ENCODE results near the gene C1orf122.
"Not testable (repeated sequence)": the region's sequence is repeated elsewhere in the genome, so short reads cannot be mapped to it uniquely, and the experiment has no call there.

The C1orf122 gene

DNA sequence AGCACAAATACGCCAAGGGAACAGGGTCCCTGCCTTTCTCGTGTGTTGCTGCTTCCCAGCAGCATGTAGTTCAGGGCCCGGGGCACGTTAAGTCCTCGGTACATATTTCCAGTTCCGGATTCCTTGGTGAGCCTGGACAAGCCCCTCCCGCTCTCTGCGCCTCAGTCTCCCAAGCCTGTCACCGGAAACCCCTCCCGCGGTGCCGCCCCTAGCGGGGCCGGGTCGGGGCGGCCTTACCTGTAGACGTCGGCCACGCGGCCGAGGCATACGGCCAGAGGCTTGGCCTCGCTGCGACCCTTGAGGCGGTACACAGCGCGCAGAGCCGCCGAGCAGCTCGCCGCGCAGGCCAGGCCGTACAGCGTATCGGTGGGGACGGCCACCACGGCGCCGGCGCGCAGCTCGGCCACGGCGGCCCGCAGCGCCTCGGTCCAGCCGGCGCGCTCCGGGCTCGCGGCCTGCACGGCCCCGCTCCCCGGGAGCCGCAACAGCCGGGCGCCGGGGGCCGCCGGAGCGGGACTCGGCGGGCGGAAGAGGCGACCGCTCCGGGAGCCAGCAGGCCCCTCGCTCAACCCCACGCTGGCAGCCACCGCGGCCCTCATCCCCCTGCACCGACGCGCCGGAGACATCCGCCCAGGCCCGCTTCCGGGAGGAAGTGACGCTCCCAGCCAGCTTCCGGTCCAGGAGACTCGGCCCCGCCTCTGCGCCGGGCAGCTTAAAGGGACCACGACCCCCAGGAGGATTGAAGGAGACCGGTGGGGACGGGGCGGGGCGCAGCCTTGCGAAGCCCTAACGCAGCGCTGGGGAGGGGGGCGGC is at the start of gene C1orf122, which contains the start of gene YRDC:
C1orf122 (plus strand) TSS at position 236 of the 814 bp plus-strand sequence. CDS start 615 bp downstream, outside the sequence.
YRDC (minus strand) TSS at position 654 of the 814 bp plus-strand sequence; CDS start at position 626, 28 bp downstream.
- TF ChIP-seq ZNF274 (IDR thresholded peaks at IDR 0.05; ENCODE audit: low read depth, low read length) = no peak
- peak within 1 kb of the TSS; percentile 96 for H3K4me3 ChIP-seq (ENCODE audit: low read length)

DNA sequence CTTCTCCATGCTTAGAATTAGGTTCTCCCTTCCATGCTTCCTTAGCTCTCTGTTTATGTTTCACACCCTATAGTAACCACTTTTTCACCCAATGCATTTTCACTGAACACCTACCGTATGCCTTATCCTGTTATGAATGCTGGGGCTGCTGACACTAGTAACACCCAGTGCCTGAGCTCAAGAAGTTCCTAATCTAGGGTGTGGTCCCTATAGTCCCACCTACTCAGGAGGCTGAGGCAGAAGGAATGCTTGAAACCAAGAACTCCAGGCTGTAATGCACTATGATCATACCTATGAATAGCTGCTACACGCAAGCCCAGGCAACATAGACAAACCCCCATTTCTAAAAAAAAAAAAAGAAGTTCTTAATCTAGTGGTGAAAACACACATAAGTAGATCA is 48.1 kb upstream of the C1orf122 start:
- TF ChIP-seq ZNF274 (IDR thresholded peaks at IDR 0.05; ENCODE audit: low read depth, low read length) = no peak
- H3K4me3 ChIP-seq (ENCODE audit: low read length) = no peak overlapping the region

DNA sequence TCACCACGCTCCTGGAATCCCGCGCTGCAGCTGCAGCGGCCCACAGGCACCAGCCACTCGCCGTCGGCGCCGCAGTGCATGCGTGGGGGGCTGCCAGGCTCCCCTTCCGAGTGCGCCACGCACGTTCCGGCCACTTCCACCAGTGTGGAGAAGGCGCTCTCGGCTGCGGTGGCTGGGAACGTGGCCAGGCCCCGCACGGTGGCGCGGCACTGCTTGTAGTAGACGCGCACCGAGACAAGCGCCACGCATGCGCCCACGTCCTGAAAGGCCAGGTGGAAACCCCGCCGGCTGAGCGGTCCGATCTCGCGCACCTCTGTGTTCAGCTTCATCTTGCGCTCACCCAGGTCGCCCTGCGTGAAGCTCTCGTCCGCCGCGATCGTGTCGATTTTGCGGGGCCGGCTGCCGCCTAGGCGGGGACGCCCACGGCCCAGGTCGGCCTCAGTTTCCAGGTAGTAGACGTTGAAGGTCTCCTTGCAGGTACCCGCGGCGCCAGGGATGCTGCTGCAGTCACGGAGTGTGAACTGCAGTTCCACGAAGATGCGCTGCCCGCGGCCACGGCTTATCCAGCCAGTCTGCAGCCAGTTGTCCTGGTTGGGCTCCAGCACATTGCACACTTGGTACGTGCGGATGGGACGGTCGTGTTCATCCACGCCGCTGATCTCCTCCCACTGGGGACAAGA is 46.0 kb upstream of the C1orf122 start:
- H3K4me3 ChIP-seq (ENCODE audit: low read length) = no peak overlapping the region
- no peak for TF ChIP-seq ZNF274 (IDR thresholded peaks at IDR 0.05; ENCODE audit: low read depth, low read length)

DNA sequence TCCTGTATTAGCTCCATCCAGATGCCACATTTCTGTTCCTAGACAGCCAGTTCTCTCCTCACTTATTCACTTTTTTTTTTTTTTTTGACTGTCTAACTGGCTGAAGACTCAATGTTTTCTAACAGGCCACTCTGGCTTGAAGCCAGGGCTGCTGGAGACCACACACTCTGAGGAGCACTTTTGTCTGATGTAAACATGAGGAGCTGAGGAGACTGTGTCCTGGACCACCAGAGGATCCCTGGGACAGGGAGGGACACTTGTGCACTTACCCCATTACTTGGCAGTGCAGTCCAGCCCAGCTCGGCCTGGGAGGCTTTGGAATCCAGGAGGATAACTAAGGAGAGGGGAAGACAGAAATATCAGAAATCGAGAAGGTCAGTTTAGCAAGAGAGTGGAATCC is 45.1 kb upstream of the C1orf122 start:
- H3K4me3 ChIP-seq (ENCODE audit: low read length) = no peak overlapping the region
- TF ChIP-seq ZNF274 (IDR thresholded peaks at IDR 0.05; ENCODE audit: low read depth, low read length) = no peak

DNA sequence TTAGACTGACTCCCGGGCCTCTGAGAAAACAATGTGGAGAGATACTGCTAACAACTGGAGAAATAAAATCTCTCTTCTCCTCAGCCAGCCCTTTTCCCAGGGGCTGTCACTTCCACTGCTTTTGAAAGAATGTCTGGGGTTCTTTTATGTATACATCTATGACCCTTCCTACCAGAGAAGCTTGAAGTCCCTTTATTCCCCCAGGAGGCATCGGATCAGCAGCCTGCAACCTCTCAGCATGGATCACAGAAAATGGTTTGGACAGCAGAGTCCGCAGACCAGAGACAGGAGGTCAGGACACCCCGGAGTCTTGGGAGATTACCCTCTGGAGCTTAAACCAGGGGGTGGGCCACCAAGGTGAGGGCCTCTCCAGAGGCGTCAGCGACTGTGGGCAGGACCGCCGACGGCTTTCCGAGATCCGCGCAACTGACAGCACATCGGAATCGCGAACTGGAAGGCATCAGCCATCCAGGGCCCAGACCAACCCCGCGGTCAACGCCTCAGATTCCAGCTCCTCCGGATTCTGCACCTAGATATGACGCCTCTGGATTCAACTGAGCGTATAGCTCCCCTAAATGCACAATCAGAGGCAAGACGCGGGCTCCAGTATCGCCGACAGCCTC is 43.7 kb upstream of the C1orf122 start:
- no peak for TF ChIP-seq ZNF274 (IDR thresholded peaks at IDR 0.05; ENCODE audit: low read depth, low read length)
- H3K4me3 ChIP-seq (ENCODE audit: low read length) = no peak overlapping the region

DNA sequence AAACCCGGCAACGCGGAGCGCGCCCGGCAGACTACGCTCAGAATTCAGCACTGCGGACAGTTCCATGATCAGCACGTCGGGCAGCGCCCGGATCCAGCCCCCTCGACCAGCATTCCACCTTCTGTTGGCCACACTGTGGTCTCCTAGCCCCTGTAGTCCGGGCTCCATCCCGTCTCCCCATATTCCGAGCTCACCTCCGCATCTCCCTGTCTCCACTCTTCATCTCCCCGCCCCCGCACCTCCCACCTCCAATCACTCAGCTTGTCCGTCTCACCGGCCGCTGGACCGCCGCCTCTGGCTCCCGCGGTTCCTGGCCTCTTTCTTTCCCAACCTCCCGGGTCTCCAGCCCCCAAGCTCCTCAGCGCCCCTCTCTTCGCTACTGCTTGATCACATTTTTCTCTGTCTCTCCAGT is 43.2 kb upstream of the C1orf122 start:
- H3K4me3 ChIP-seq (ENCODE audit: low read length) = no peak overlapping the region
- no peak for TF ChIP-seq ZNF274 (IDR thresholded peaks at IDR 0.05; ENCODE audit: low read depth, low read length)

DNA sequence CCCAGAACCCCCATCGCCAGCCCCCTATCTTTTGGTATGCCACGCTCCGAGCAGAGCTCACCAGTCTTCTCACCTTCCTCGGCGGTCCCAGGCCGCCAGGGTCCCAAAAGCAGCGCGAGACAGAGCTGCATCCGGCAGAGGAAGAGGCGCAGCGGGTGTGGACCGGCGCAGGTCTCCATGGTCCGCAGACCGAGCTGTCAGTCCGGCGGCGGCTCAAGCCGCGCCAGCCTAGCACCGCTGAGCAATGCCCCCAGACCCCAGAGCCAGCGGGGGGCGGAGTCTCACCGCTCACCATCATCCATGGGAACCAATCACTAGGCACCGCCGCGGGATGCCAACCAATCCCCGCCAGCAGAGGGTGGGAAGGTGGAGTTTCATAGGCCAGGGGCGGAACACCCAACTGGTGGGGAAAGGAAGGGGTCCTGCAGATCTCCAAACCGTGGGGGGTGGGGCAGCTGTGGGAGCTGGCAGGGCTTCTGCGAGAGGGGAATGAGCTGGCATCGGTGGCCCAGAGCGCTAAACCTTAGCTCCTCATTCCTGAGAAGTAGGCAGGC is 42.6 kb upstream of the C1orf122 start, which contains the start of gene EPHA10:
EPHA10 (minus strand) TSS at position 233 of the 554 bp plus-strand sequence; CDS start at position 179, 54 bp downstream.
- H3K4me3 ChIP-seq (ENCODE audit: low read length) = no peak within 1 kb of the TSS
- TF ChIP-seq ZNF274 (IDR thresholded peaks at IDR 0.05; ENCODE audit: low read depth, low read length) = no peak

DNA sequence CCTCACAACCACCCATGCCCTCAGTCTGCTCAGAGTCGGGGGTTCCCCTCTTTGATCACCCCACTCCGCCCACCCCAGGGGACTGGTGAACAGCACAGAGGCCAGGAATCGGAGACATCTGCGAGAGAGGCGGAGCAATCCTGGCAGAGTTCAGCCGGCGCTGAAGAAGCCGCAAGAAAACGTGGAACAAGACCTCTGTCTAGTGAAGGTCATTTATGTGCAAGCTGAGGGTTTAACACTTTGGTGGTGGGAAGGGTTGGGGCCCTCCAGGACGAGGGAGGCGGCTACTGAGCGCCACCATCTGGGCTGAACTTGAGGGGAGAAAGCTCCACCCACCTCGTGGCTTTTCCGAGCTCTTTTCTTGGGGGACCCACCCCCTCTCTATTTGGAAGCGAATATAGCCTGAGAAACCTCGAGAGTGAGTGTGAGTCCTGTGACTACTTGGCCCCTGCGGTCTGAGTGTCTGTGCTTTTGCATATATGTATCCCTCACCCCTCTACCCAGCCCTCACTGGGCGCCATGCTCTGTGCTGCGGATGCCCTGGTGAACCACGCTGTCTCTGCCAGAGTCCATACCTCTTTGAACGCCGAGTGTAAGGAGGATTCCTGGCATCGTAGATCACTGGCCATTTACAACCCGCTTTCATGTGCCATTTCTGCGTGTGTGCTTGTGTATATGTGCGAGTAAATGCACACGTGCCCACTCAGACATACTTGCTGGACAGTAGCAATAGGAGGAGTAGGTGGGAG is 41.5 kb upstream of the C1orf122 start:
- no peak overlapping the region for H3K4me3 ChIP-seq (ENCODE audit: low read length)
- TF ChIP-seq ZNF274 (IDR thresholded peaks at IDR 0.05; ENCODE audit: low read depth, low read length) = no peak

DNA sequence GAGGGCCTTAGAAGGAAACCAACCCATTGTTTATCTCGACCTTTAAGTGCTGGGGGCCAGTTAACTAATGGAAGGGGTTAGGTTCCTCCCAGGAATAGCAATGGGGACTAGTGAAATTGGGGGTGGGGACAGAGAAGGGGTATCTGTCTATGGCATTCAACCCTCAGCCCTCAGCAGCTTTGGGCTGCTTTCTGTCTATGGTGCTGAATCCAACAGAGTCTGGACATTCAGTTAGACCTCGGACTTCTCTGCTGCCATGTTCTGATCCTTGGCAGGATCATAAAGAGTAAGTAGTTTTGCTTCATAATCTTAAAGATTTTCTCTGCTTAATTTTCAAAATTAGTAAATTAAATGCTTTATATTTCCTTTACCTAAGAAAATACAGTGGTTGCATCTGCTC is 40.1 kb upstream of the C1orf122 start:
- no peak for TF ChIP-seq ZNF274 (IDR thresholded peaks at IDR 0.05; ENCODE audit: low read depth, low read length)
- no peak overlapping the region for H3K4me3 ChIP-seq (ENCODE audit: low read length)

DNA sequence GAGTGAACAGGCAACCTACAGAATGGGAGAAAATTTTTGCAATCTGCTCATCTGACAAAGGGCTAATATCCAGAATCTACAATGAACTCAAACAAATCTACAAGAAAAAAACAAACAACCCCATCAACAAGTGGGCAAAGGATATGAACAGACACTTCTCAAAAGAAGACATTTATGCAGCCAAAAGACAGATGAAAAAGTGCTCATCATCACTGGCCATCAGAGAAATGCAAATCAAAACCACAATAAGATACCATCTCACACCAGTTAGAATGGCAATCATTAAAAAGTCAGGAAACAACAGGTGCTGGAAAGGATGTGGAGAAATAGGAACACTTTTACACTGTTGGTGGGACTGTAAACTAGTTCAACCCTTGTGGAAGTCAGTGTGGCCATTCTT is 36.1 kb upstream of the C1orf122 start:
- not testable (repeated sequence) for H3K4me3 ChIP-seq (ENCODE audit: low read length)

DNA sequence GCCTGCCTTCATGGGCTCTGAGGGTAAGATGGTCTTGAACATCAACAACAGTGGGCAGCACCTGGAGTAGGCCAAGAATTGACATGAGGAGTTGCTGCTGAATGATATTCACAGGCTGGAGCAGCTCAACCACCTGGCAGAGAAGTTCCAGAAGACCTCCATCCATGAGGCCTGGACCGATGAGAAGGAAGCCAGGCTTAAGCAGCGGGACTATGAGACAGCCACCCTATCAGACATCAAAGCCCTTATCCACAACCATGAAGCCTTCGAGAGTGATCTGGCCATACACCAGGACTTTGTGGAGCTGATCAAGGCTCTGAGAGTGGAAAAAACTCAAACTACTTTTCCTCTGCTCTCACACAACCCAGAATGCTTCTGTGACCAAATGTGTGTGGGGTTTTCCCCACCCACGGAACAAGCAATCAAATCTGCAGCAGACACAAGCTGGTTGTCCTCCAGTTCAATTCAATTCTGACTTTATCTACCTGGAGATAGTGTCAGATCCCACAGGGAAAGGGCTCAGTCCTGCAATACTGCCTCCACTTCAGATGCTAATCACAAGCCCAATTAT is 30.6 kb upstream of the C1orf122 start:
- no peak overlapping the region for H3K4me3 ChIP-seq (ENCODE audit: low read length)
- no peak for TF ChIP-seq ZNF274 (IDR thresholded peaks at IDR 0.05; ENCODE audit: low read depth, low read length)

DNA sequence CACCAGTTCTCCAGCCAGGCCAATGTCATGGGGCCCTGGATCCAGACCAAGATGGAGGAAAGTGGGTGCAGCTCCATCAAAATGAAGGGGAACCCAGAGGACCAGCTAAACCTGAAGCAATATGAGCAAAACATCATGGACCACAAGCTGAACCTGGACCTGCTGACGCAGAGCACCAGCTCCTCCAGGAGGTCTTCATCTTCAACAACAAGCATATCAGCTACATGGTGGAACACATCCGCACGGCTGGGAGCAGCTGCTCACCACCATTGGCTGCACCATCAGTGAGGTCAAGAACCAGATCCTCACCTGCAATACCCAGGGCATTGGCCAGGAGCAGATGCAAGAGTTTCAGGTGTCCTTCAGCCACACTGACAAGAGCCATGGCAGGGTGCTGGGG is 28.9 kb upstream of the C1orf122 start:
- H3K4me3 ChIP-seq (ENCODE audit: low read length) = no peak overlapping the region
- TF ChIP-seq ZNF274 (IDR thresholded peaks at IDR 0.05; ENCODE audit: low read depth, low read length) = no peak

DNA sequence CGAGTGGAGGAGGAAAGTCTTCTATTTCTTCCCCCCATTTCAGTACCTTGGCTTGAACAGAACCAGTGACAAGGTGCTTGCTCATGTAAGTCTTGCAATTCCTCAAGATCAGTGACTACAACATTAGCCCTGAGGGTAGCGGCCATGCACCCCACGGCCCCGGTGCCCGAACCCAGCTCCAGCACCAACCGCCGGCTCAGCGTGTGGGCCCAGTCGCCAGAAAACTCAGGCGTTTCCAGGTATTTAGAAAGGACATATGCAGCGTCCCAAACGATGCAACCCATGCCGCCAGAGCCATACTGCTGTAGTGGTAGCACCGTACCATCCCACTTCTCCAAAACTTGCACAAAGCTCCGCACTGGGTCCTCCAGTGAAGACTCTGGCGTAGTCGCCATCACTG is 25.1 kb upstream of the C1orf122 start:
- H3K4me3 ChIP-seq (ENCODE audit: low read length) = no peak overlapping the region

More for the DNA sequence above, 25.1 kb upstream of the C1orf122 start:
- no peak for TF ChIP-seq ZNF274 (IDR thresholded peaks at IDR 0.05; ENCODE audit: low read depth, low read length)
